ENCODE data around the gene ZNF488. TPM values are rescaled to one million over a fixed set of nuclear protein-coding genes. Genes with fewer than 3 reads are reported as not detected.

ZNF488 gene
- polyA plus RNA-seq, 1 donor from 2014 or later, result 0.85 TPM

- TF ChIP-seq POLR2AphosphoS5 (IDR thresholded peaks at IDR 0.05) (no peak), CTCF (IDR thresholded peaks at IDR 0.05; ENCODE audit: poor library complexity, severe bottlenecking) (no peak), EP300 (conservative IDR thresholded peaks at IDR 0.05; ENCODE audit: poor library complexity, severe bottlenecking) (no peak), RAD21 (conservative IDR thresholded peaks at IDR 0.05) (no peak), TAF1 (IDR thresholded peaks at IDR 0.05; ENCODE audit: low read depth) (no peak), SMC3 (conservative IDR thresholded peaks at IDR 0.05; ENCODE audit: poor library complexity) (no peak), EZH2 (IDR thresholded peaks at IDR 0.05; ENCODE audit: borderline replicate concordance, insufficient read depth, low read length, poor library complexity, severe bottlenecking) (no peak), REST (IDR thresholded peaks at IDR 0.05; ENCODE audit: borderline replicate concordance) (no peak)
- no peak overlapping the region for H3K4me3 ChIP-seq (ENCODE audit: low read length)
- no peaks in the 10 kb centered on the region for H4K20me1 ChIP-seq (ENCODE audit: insufficient read depth)
- no peak overlapping the region for H3K4me2 ChIP-seq (ENCODE audit: low read length)
- no peak overlapping the region for H3K9ac ChIP-seq (ENCODE audit: low read length)
- H3K36me3 ChIP-seq (ENCODE audit: insufficient read depth, low read length), result no peaks in the 10 kb centered on the region
- no peaks in the 10 kb centered on the region for H3F3A ChIP-seq (ENCODE audit: insufficient read depth, low read length, poor library complexity, severe bottlenecking)
- H3K9me3 ChIP-seq (ENCODE audit: low read length), result no peaks in the 10 kb centered on the region
- H2AFZ ChIP-seq (ENCODE audit: low read depth, low read length), result no peak overlapping the region
- no peaks in the 10 kb centered on the region for H3K9me2 ChIP-seq (ENCODE audit: insufficient read depth, low read length)
- H3K27me3 ChIP-seq (ENCODE audit: insufficient read depth, low read depth, low read length), result no peaks in the 10 kb centered on the region
- H3K79me2 ChIP-seq (replicated peaks; ENCODE audit: insufficient read depth, low read length), result no peaks in the 10 kb centered on the region
- H3K27ac ChIP-seq (ENCODE audit: low read length), result no peak overlapping the region
These were observed 17.1 kb upstream of the ZNF488 start for GRCh38 chr10:47401210-47401609.

- H3K4me2 ChIP-seq (ENCODE audit: low read length), result no peak overlapping the region
- H3K27ac ChIP-seq (ENCODE audit: low read length), result no peak overlapping the region
- H3F3A ChIP-seq (ENCODE audit: insufficient read depth, low read length, poor library complexity, severe bottlenecking), result no peaks in the 10 kb centered on the region
- no peaks in the 10 kb centered on the region for H4K20me1 ChIP-seq (ENCODE audit: insufficient read depth)
- no peaks in the 10 kb centered on the region for H3K9me2 ChIP-seq (ENCODE audit: insufficient read depth, low read length)
- no peak overlapping the region for H3K4me3 ChIP-seq (ENCODE audit: low read length)
- H3K79me2 ChIP-seq (replicated peaks; ENCODE audit: insufficient read depth, low read length), result no peaks in the 10 kb centered on the region
- TF ChIP-seq TAF1 (IDR thresholded peaks at IDR 0.05; ENCODE audit: low read depth) (no peak), CTCF (IDR thresholded peaks at IDR 0.05; ENCODE audit: poor library complexity, severe bottlenecking) (no peak), REST (IDR thresholded peaks at IDR 0.05; ENCODE audit: borderline replicate concordance) (no peak)
- no peak overlapping the region for H2AFZ ChIP-seq (ENCODE audit: low read depth, low read length)
- H3K9me3 ChIP-seq (ENCODE audit: low read length), result no peaks in the 10 kb centered on the region
- no peaks in the 10 kb centered on the region for H3K27me3 ChIP-seq (ENCODE audit: insufficient read depth, low read depth, low read length)
- H3K36me3 ChIP-seq (ENCODE audit: insufficient read depth, low read length), result no peaks in the 10 kb centered on the region
- H3K9ac ChIP-seq (ENCODE audit: low read length), result no peak overlapping the region
These were observed 16.7 kb upstream of the ZNF488 start for GRCh38 chr10:47400786-47401185.

All from neural cell (in vitro differentiated cells).